Thyroid gland (tissue), 4 donors: ENCODE data around the gene CHST13.

Experiments used
- POLR2A ChIP-seq, 2 donors: fragments of 450-650 bp; IDR thresholded peaks; one replicate each; pipeline ENCODE4 v1.6.1; 2017; ENCODE audit warnings: antibody characterized with exemption in 2 of 2, mild to moderate bottlenecking in 2 of 2, moderate library complexity in 1 of 2
- TF ChIP-seq, protein P1 (sequence below), 6 experiments: fragments of 200-600 bp in 3 of 6; fragments of 450-650 bp in 3 of 6; sonication (generic) in 3 of 6; IDR thresholded peaks; one replicate each; pipeline ENCODE4 v1.5.1; 2016 to 2019; ENCODE audit warnings: antibody characterized with exemption in 6 of 6, mild to moderate bottlenecking in 2 of 6, inconsistent platforms in 1 of 6, moderate library complexity in 1 of 6

- TF ChIP-seq, protein P1, sequence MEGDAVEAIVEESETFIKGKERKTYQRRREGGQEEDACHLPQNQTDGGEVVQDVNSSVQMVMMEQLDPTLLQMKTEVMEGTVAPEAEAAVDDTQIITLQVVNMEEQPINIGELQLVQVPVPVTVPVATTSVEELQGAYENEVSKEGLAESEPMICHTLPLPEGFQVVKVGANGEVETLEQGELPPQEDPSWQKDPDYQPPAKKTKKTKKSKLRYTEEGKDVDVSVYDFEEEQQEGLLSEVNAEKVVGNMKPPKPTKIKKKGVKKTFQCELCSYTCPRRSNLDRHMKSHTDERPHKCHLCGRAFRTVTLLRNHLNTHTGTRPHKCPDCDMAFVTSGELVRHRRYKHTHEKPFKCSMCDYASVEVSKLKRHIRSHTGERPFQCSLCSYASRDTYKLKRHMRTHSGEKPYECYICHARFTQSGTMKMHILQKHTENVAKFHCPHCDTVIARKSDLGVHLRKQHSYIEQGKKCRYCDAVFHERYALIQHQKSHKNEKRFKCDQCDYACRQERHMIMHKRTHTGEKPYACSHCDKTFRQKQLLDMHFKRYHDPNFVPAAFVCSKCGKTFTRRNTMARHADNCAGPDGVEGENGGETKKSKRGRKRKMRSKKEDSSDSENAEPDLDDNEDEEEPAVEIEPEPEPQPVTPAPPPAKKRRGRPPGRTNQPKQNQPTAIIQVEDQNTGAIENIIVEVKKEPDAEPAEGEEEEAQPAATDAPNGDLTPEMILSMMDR (IDR thresholded peaks at IDR 0.05): no peak
- TF ChIP-seq POLR2A (IDR thresholded peaks at IDR 0.05): no peak
Observed at GRCh38 chr3:126487151-126487771, 36.7 kb upstream of the CHST13 start.
